GM20000 (cell line): ENCODE data around the gene AUNIP.

Source experiments
- DNase-seq: peaks from one replicate; pipeline ENCODE4 v3.0.0; 2012; ENCODE audit warnings: low spot score
- TF ChIP-seq, protein P1 (sequence below): IDR thresholded peaks from 2 replicates; pipeline ENCODE4 v1.5.1; 2012; ENCODE audit warnings: mild to moderate bottlenecking, control low read depth; ENCODE audit errors: extremely low read depth, missing control alignments

AUNIP gene

DNA sequence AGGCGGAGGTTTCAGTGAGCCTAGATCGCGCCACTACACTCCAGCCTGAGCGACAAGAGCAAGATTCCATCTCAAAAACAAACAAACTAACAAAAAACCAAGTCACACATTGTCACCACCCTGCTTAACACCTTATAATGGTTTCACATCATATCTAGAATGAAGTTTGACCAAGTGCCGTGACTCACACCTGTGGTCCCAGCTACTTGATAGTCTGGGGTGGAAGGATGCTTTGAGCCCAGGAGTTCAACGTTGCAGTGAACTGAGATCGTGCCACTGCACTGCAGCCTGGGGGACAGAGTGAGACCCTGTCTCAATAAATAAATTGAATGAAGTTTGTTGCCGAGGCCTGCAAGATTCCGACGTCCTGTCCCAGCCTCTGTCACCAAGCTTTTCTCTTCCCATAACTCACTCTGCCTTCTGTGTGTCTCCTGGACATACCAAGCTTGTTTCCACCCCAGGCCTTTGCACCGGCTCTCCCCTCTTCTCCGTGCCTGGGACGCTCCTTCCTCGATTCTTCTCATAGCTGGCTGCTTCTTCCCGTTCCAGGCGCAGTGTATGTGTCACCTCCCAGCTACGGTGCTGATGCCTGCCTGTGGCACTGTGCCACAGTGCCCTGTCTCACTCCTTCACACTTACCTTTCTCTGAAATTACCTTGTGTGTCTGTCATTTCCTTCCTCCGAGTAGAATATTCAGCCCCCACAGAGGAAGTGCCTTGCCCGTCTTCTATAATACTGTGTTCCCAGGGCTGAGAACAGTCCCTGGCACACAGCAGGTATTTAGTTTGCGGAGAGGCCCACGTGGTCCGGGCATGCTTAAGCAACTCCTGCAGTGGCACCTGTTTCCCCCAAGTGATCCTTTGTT lies 63.1 kb downstream of the AUNIP start:
- DNase-seq, result no peak

GRCh38 chr1:25795211-25795610 lies 64.0 kb downstream of the AUNIP start:
- TF ChIP-seq, protein P1, sequence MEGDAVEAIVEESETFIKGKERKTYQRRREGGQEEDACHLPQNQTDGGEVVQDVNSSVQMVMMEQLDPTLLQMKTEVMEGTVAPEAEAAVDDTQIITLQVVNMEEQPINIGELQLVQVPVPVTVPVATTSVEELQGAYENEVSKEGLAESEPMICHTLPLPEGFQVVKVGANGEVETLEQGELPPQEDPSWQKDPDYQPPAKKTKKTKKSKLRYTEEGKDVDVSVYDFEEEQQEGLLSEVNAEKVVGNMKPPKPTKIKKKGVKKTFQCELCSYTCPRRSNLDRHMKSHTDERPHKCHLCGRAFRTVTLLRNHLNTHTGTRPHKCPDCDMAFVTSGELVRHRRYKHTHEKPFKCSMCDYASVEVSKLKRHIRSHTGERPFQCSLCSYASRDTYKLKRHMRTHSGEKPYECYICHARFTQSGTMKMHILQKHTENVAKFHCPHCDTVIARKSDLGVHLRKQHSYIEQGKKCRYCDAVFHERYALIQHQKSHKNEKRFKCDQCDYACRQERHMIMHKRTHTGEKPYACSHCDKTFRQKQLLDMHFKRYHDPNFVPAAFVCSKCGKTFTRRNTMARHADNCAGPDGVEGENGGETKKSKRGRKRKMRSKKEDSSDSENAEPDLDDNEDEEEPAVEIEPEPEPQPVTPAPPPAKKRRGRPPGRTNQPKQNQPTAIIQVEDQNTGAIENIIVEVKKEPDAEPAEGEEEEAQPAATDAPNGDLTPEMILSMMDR, result no peak
- DNase-seq, result no peak

More for the DNA sequence above, 63.1 kb downstream of the AUNIP start:
- TF ChIP-seq, protein P1, result no peak

GRCh38 chr1:25794325-25794724 lies 64.9 kb downstream of the AUNIP start:
- DNase-seq, result no peak
- TF ChIP-seq, protein P1, result no peak

DNA sequence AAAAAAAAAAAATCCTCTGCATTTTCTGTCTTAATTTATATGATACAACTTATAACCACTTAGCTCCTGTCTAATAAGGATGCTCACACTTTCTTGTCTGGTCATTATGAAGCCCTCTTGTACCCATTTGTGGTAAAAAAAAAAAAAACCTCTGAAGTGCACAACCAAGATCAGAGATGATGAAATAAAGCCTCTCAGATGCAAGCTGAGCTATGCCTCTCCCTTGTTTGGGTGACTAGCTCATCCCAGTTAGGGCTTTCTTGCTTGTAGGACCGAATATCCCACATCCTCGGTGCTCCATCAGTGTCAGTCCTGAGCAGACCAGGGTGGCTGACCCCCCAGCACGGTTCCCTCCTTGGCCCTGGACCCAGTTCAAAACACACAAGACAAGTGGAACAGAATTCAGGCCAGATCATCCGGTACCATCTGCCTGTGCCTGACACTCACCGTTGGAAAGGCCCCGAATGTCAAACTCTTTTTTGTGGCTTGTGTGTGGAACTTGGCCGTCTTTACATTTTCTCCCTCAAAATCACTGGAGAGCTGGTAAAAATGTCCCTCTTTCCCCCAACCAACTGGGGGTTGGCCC lies 65.6 kb downstream of the AUNIP start:
- no peak for DNase-seq
- TF ChIP-seq, protein P1, result no peak

DNA sequence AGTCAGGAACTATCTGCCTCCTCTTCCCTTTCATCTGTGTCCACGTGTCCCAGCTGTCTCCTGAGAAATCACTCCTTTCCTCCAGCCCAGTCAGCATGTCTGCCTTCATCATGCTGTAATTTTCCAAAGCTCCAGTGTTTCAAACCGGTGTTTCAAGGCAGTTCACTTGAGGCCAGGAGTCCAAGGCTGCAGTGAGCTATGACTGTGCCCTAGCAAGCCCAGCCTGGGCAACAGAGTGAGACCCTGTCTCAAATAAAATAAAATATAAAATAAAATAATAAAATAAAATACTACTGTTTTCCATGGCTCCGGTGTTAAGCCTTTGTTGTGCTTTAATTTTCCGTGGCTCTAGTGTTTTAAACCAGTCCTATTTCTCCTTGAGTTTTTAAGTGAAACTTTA lies 67.1 kb downstream of the AUNIP start:
- TF ChIP-seq, protein P1, result no peak
- no peak for DNase-seq

GRCh38 chr1:25790472-25790871 lies 68.8 kb downstream of the AUNIP start:
- TF ChIP-seq, protein P1, result no peak
- no peak for DNase-seq

GRCh38 chr1:25787760-25788166 lies 71.5 kb downstream of the AUNIP start:
- TF ChIP-seq, protein P1, result no peak
- DNase-seq, result no peak
